IPS-NIHi11 (cell line): ENCODE results near the gene TMPRSS2.

Source experiments
- DNase-seq: peaks from one replicate; pipeline ENCODE4 v3.0.0; 2012; ENCODE audit warnings: mixed read lengths, low spot score

TMPRSS2 gene

GRCh38 chr21:41481191-41481590, 26.8 kb downstream of the TMPRSS2 start:
- DNase-seq, result no peak

GRCh38 chr21:41480086-41480690, 27.8 kb downstream of the TMPRSS2 start:
- DNase-seq, result no peak

DNA sequence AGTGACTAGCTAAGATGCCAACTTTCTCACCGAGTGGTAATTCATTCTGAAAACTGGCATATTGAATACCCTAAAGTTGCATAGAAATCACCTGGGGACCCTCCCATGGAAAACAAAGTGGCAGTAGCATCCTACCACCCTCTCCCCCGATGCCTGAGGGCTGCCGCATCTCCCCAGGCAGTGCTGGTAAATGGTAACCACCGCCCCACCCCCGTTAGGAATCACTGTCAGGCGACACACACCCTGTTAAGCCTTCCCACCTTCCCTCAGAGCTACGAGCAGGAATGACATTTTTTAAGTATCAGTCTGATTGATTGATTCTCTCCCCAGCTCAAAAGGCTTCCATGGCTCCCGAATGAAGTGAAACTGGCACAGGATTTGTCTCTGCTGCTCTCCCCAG, 28.3 kb downstream of the TMPRSS2 start:
- DNase-seq, result no peak

GRCh38 chr21:41478319-41479177, 29.4 kb downstream of the TMPRSS2 start:
- no peak for DNase-seq

DNA sequence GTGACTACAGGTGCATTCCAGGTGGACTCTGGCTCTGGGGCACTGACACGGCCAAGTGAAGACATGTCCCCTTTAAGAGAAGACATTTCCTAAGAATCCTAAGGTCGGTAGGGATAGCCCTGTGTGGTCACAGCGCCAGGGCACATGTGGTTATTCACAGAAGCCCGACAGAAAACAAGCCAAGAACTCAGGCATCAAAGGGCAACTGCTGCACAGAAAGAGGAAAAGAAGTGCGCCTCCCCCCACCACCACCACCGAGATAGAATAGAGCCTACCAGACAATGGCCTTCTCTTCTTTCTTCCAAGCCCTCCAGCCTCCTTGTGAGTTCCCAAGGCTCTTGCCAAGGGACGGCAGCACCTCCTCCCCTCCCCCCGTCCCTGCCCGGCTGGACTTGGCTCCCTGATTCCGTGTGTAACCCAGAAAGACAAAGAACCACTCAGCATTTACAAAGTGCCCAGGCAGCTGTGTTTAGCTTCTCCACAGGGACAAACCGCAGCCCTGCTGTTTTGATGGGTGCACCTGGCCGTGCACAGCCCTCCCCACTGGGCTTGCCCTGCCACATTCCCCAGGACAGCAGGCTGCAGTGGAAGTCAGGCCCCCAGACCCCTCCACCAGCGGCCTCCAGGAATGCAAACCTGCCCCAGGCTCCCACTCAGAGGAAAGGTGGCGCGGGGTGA, 30.2 kb downstream of the TMPRSS2 start:
- DNase-seq, result peak; percentile 78

DNA sequence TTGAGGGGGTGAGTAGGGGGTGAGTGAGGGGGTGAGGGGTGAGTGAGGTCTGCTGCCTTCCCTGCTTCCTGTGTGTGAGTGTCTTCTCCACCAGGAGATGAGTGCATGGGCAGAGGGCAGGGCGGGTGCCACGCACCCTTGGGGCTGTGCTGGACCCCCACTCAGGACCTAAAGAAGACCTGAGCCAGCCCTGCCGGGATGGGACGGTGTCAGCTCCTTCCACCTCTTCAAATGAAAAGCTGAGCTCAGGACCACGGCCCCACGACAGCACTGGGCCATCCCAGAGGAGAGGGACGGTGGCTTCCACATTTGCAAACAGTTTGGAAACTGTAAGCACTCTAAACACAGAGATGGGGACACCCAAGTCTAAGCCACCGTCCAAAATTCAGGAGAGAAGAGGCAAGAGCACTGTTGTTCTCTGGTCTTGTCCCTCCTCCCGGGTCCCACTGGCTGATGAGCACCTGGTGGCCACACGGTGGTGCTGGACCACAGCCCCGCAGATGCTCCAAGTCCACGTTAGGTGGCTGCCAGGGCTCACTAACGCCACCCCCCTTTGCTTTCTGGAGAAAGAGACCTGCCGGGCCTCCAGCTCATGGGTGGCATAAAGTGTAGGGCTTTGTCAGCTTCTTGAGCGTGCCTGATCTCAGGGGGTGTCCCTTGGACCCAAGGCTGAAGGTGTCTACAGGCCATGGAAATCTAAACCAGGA, 32.1 kb downstream of the TMPRSS2 start:
- DNase-seq, result no peak

DNA sequence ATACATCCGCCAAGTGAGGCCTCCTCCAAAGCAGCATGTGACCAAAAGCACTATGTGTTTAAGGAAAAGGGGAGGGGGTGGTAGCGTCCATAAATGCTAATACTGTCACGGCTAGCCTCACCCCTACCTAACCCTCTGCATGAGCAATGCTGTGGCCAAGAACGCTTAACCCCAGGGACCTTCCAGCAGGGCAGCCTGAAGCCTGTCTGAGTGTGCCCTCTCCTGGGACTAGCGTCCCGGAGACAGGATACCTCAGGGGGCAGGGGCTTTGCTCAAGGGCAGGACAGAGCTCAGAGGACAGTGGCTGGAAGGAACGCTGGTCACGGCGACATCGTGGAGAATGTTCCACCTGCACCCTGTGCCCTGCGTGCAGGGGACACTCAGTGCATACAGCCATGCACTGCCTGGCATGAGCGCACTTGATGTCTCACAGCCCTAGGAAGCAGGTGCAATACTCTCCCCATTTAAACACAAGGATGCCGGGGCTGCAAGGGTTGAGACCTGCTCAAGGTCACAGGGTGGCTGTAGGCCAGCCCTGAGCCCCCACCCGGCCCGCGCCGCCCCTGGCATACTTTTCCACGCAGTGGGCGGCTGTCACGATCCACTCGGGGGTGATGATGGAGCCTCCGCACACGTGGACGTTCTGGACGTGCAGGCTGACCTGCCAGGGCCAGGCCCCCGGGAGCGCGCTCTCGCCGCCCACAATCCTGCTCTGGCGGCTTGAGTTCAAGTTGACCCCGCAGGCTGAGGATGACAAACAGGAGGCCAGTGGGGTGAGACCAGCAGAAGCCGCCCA, 35.0 kb downstream of the TMPRSS2 start:
- no peak for DNase-seq

GRCh38 chr21:41470054-41470453, 37.9 kb downstream of the TMPRSS2 start:
- DNase-seq, result no peak

DNA sequence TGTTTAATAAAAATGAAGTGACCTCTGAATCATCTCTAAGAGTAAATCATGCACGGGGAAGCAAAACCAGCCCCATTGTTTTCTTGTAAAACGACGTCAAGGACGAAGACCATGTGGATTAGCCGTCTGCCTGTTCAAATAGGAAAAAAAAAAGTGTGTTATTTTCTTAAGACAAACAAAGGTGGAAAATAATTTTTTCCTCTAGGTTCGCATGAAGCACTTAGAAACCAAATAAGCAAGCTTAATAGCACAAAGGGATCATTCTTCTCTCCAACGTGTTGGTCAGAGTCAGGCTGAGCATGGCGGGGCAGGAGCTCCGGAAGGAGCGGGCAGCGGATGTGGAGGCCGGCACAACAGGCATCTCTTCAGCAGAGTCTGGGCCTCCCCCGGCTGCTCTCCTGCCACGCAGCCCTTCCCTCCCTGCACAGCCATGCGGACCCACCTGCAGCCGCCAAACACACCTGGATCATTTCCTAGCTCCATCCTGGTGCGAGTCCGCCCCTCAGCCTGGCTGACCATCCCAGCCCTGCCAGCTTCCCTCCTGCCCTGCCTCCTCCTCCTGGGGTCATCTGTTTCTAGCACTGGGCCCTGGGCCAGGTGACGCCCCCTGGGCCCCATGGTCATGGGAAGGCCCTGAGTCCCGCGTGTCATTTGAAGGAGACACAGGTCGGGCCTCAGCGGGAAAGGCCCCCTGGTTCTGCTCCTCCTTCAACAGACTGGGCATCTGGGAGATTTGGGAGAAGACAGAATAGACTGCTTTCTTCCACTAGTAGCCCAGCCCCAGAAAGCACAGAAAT, 41.7 kb downstream of the TMPRSS2 start:
- DNase-seq, result no peak

GRCh38 chr21:41465176-41465781, 42.7 kb downstream of the TMPRSS2 start:
- DNase-seq, result no peak

GRCh38 chr21:41460578-41461527, 47.1 kb downstream of the TMPRSS2 start:
- peak; percentile 81 for DNase-seq

DNA sequence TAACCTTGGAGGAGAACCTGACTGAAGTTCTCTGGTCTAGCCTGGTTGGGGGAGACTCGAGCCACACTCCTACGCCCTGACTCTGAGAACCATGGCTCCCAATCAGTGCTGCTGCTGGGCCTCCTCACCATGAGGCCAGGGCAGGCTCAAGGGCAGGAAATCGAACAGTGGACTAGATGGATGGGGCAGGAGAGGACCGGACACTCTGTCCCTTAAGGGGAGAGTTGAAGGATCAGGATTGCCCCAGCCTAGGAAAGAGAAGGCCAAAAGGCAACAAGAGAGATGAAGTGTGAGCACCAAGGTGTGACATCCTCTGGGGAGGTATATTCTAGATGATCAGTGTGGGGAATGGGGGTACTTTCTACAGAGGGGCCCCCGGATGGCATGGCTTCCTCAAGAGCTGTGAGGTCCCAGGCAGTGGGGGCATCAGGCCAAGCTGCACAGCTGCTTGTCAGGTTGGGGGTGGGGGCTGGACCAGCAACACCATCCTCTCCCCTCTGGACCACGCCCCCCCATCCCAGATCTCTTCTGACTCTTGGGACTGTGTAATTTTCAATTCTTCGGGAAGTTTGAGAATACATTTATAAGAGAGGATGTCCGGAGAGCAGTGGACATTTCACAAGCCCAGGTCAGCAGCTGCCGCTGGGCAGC, 47.9 kb downstream of the TMPRSS2 start:
- no peak for DNase-seq

DNA sequence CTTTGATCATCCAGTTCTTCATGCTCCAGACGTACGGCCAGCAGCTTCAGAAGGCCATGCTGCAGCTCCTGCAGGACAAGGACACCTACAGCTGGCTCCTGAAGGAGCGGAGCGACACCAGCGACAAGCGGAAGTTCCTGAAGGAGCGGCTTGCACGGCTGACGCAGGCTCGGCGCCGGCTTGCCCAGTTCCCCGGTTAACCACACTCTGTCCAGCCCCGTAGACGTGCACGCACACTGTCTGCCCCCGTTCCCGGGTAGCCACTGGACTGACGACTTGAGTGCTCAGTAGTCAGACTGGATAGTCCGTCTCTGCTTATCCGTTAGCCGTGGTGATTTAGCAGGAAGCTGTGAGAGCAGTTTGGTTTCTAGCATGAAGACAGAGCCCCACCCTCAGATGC, 49.4 kb downstream of the TMPRSS2 start:
- DNase-seq, result no peak

DNA sequence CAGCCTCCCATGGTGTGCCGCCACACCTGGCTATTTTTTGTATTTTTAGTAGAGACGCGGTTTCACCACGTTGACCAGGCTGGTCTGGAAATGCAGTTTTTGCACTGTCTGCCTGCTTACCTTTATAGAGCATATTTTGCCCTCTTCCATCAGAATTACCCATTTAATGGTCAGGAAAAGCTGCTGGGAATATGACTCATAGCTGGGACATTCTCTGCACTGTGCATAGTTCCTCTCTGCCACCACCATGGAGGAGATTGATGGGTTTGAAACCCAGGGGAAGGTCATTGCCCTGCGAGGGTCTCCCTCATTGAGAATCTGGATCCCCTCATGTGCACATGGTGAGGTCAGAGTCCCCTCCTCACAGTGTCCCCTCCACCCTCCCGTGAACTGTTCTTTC, 49.8 kb downstream of the TMPRSS2 start:
- no peak for DNase-seq

GRCh38 chr21:41453761-41454160, 54.2 kb downstream of the TMPRSS2 start:
- no peak for DNase-seq

DNA sequence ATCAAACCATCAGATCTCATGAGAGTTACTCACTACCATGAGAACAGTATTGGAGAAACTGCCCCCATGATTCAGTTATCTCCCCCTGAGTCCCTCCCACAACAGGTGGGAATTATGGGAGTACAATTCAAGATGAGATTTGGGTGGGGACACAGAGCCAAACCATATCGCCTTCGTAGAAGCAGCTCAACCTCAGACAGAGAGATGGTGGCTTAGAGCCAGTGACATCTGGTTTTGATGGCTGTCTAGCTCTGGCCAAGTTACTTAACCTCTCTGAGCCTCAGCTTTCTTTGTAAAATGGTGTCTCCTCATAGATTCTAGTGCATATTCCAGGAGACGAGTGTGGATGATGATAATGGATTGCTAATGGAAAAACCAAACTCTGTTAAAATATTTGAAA, 54.8 kb downstream of the TMPRSS2 start:
- DNase-seq, result no peak

- DNase-seq, result no peak
Measured at GRCh38 chr21:41451753-41452676, 55.9 kb downstream of the TMPRSS2 start.

- DNase-seq, result no peak
Measured at GRCh38 chr21:41449613-41450012, 58.3 kb downstream of the TMPRSS2 start.
